K562 (cell line): ENCODE measurements around the gene IQCC. TPM values are rescaled to one million over a fixed set of nuclear protein-coding genes. Genes with fewer than 3 reads are reported as not detected.
A peak's percentile ranks its signal among the peaks of the same experiment; 100 is the strongest.

Experiments
- ATAC-seq: fragments of 200-7000 bp; cut with Tn5 transposase; 3 replicates; pipeline ENCODE4 v1.9.1; 2020; ENCODE audit warnings: moderate library complexity
- BruUV-seq: library from RNA; stranded (reverse); fragments of 400-500 nt; replicated peaks from 2 replicates; lab custom pipeline; 2021; lab: Mats Ljungman, UMichigan
- CTCF ChIA-PET: fragments of 300-600 bp; formaldehyde crosslinking; extraction: SDS; loops from one replicate; lab custom pipeline; 2021; ENCODE audit warnings: low intra/inter-chr PET ratio; lab: Yijun Ruan, JAX
- POLR2A ChIA-PET: fragments of 300-600, 350-650 bp; sonication (Branson Sonifier 250); formaldehyde crosslinking; extraction: SDS; loops from one replicate; lab custom pipeline; 2021; ENCODE audit warnings: antibody characterized with exemption, inconsistent platforms; lab: Yijun Ruan, JAX
- DNase-seq, 4 experiments: peaks; one replicate each; pipeline versions ENCODE4 v3.0.0 to v3.0.0-alpha.2; 2011 to 2018; ENCODE audit warnings: low spot score in 3 of 4, mixed read lengths in 3 of 4; ENCODE audit errors: extremely low read depth in 1 of 4
- FAIRE-seq: peaks from 2 replicates; lab custom pipeline; 2011; peaks lifted over from hg19 to GRCh38; lab: Jason Lieb, UNC
- H2AFZ ChIP-seq: 2 replicates; pipeline ENCODE4 v1.6.0; 2011; ENCODE audit warnings: low read depth, low read length, control low read depth, inconsistent platforms
- H3K27ac ChIP-seq: fragments of 200-600 bp; 3 replicates; pipeline ENCODE4 v1.8.0; 2011; ENCODE audit warnings: low read depth, mild to moderate bottlenecking, control low read depth, inconsistent platforms, low read length, moderate library complexity, mixed read lengths; ENCODE audit errors: extremely low read depth
- H3K27me3 ChIP-seq, 2 experiments: fragments of 300-600 bp in 1 of 2; 2 replicates in 1 of 2; 3 replicates in 1 of 2; pipeline versions ENCODE4 v1.6.0 to v1.8.0; 2011; ENCODE audit warnings: inconsistent platforms in 2 of 2, low read length in 2 of 2, mild to moderate bottlenecking in 1 of 2, mixed read lengths in 1 of 2, moderate library complexity in 1 of 2; ENCODE audit not compliant: control insufficient read depth in 2 of 2, insufficient read depth in 2 of 2
- H3K36me3 ChIP-seq: fragments of 300-600 bp; 3 replicates; pipeline ENCODE4 v1.8.0; 2011; ENCODE audit warnings: mild to moderate bottlenecking, low read length, inconsistent platforms; ENCODE audit not compliant: control insufficient read depth, insufficient read depth
- H3K4me1 ChIP-seq, 2 experiments: fragments of 200-600 bp in 1 of 2; replicated peaks in 1 of 2; 2 replicates in 1 of 2; 3 replicates in 1 of 2; pipeline versions ENCODE4 v1.5.1 to v1.8.0; 2011; ENCODE audit warnings: inconsistent platforms in 2 of 2, low read length in 2 of 2, mild to moderate bottlenecking in 1 of 2, mixed read lengths in 1 of 2, moderate library complexity in 1 of 2; ENCODE audit not compliant: control insufficient read depth in 2 of 2, insufficient read depth in 2 of 2
- H3K4me2 ChIP-seq: 2 replicates; pipeline ENCODE4 v1.6.1; 2011; ENCODE audit warnings: low read length, control low read depth, inconsistent platforms, mixed read lengths; ENCODE audit not compliant: insufficient read depth
- H3K4me3 ChIP-seq: fragments of 200-600 bp; sonication (generic), shearing (Covaris generic); 2 replicates; pipeline ENCODE4 v1.5.1; 2016; ENCODE audit warnings: control low read depth, inconsistent platforms
- H3K79me2 ChIP-seq: fragments of 200-600 bp; 3 replicates; pipeline ENCODE4 v1.8.0; 2011; ENCODE audit warnings: low read length, inconsistent platforms; ENCODE audit not compliant: control insufficient read depth, insufficient read depth
- H3K9ac ChIP-seq, 2 experiments: 2 replicates each; pipeline versions ENCODE4 v1.6.0 to v1.6.1; 2011; ENCODE audit warnings: low read depth in 2 of 2, low read length in 2 of 2, control low read depth in 1 of 2, inconsistent platforms in 1 of 2, mild to moderate bottlenecking in 1 of 2, mixed read lengths in 1 of 2; ENCODE audit not compliant: insufficient read depth in 1 of 2
- H3K9me1 ChIP-seq: one replicate; pipeline ENCODE4 v1.6.0; 2011; ENCODE audit warnings: inconsistent platforms, mild to moderate bottlenecking, low read length, moderate library complexity; ENCODE audit not compliant: control insufficient read depth, insufficient read depth
- H3K9me3 ChIP-seq: replicated peaks from 2 replicates; pipeline ENCODE4 v1.5.1; 2011; ENCODE audit warnings: low read depth, low read length, inconsistent platforms; ENCODE audit not compliant: control insufficient read depth, insufficient read depth
- H4K20me1 ChIP-seq: replicated peaks from 2 replicates; pipeline ENCODE4 v1.6.1; 2011; ENCODE audit warnings: low read length, inconsistent platforms, mixed read lengths; ENCODE audit not compliant: control insufficient read depth, insufficient read depth
- CUX1 ChIP-seq: fragments of 200-800 bp; sonication (Bioruptor generic); IDR thresholded peaks from 2 replicates; pipeline ENCODE4 v1.6.1; 2016; ENCODE audit warnings: missing genetic modification characterization, missing compliant biosample characterization
- ELF2 ChIP-seq: fragments of 250-450 bp; sonication (Bioruptor Pico); IDR thresholded peaks from 2 replicates; pipeline ENCODE4 v1.5.0; 2021; ENCODE audit warnings: mild to moderate bottlenecking
- TFAP4 ChIP-seq: sonication (generic); formaldehyde crosslinking; IDR thresholded peaks from 2 replicates; pipeline ENCODE4 v1.8.0; 2022; ENCODE audit warnings: missing genetic modification reagents, mild to moderate bottlenecking, moderate library complexity, borderline replicate concordance
- ZBTB40 ChIP-seq, 2 experiments: fragments of 450-650 bp in 1 of 2; sonication (generic) in 1 of 2; formaldehyde crosslinking in 1 of 2; IDR thresholded peaks; 2 replicates each; pipeline versions ENCODE4 v1.7.1 to v1.9.0; 2016 to 2022; ENCODE audit warnings: inconsistent platforms in 1 of 2, mild to moderate bottlenecking in 1 of 2, missing genetic modification reagents in 1 of 2
- WGBS: fragments of 100-300 bp; shearing (Covaris generic); methylation state at CpG from one replicate; pipeline ENCODE4 v1.1.6; 2016; ENCODE audit warnings: low coverage, mixed read lengths; ENCODE audit not compliant: insufficient coverage; ENCODE audit errors: missing lambda C conversion rate; 5-methylcytosine and 5-hydroxymethylcytosine counted together
- in situ Hi-C: fragments of 300-500 bp; cut with MboI; formaldehyde crosslinking; loops from 4 replicates; pipeline ENCODE4 v1.15.0; 2018; ENCODE audit warnings: inconsistent platforms, mixed read lengths
- intact Hi-C: fragments of 100-400 bp; cut with micrococcal nuclease; formaldehyde crosslinking; loops from 2 replicates; pipeline ENCODE4 v1.14.2; 2022
- polyA plus RNA-seq, 8 experiments: library from polyadenylated mRNA; depleted of rRNA in 4 of 8; stranded (reverse) in 5 of 8; unstranded in 3 of 8; fragments of >200 nt; fragmentation: Nextera tagmentation in 2 of 8; fragmentation: Illumina TruSeq in 1 of 8; extraction: Ambion mirVana in 2 of 8; extraction: Trizol in 1 of 8; gene quantifications; 2 replicates each; pipeline versions ENCODE4 v1.2.1 to v1.2.3, GENCODE V29; 2011 to 2014; ENCODE audit warnings: inconsistent platforms in 1 of 8, missing spikeins in 1 of 8
- total RNA-seq, 7 experiments: library from RNA; depleted of rRNA in 6 of 7; stranded (reverse); fragments of >200 nt in 6 of 7; fragmentation: Illumina TruSeq in 2 of 7; extraction: Trizol in 2 of 7; gene quantifications; 2 replicates each; pipeline versions ENCODE4 v1.2.1 to v1.2.3, GENCODE V29; 2011 to 2021; ENCODE audit warnings: low replicate concordance in 1 of 7

Gene IQCC
- total and polyA plus RNA-seq, 9 of the 15 experiments (the other 6 are each of a cell fraction or from before 2014, with no cell fraction given) = 8.1 to 16.5 (median 10.7) TPM

- no peak for FAIRE-seq
- DNase-seq = no peak
- CTCF ChIA-PET = no interaction called here
- in situ Hi-C loops (no loop called here), intact Hi-C loops (loop anchor here (10.0 kb wide), 1 partner anchor 172 kb away; the partner anchor contains the start of gene KHDRBS1)
- Histone ChIP-seq H3K4me3 (no peak overlapping the region), H3K36me3 (peaks cover 91% of the 10 kb centered on the region), H3K9me1 (peaks cover 4% of the 10 kb centered on the region), H3K79me2 (peaks cover 50% of the 10 kb centered on the region), H3K27ac (peak overlapping the region; percentile 46; the same call in 2 of the 3 replicates), H3K9ac (peak overlapping the region; percentile 23 to 62; a peak in 1 of 4 replicates), H2AFZ (no peak overlapping the region), H3K4me2 (no peak overlapping the region), H3K9me3 (no peaks in the 10 kb centered on the region), H3K4me1 (peaks cover 8 to 10% of the 10 kb centered on the region in 2 experiments), H4K20me1 (no peaks in the 10 kb centered on the region; the same call in 1 of the 2 replicates), H3K27me3 (no peaks in the 10 kb centered on the region)
- BruUV-seq = no TSS peak
- POLR2A ChIA-PET = interaction anchor here (0.8 to 11.6 kb wide), 3 partner anchors 10 to 103 kb away, joined by 3 to 201 read pairs (median 5); partner anchors contain the start of gene CCDC28B
- ATAC-seq = no peak; the same call in 2 of the 3 replicates
- 58% methylated on average over 2 of the region's 2 CpGs for WGBS
- no peak for TF ChIP-seq ELF2 (CRISPR knock-in tag)
- TF ChIP-seq TFAP4 (CRISPR knock-in tag) = no peak
- TF ChIP-seq ZBTB40 (IDR thresholded peaks at IDR 0.05) = no peak
- no peak for TF ChIP-seq ZBTB40 (CRISPR knock-in tag; IDR thresholded peaks at IDR 0.05)
- TF ChIP-seq CUX1 = no peak
Observed at GRCh38 chr1:32186491-32186890, 19.0 kb upstream of the IQCC start.
